GM19193 (cell line): ENCODE results near the gene C17orf113.

Experiments
- POLR2A ChIP-seq: IDR thresholded peaks from 4 replicates; pipeline ENCODE4 v1.6.1; 2011; ENCODE audit not compliant: insufficient read depth, insufficient read length; ENCODE audit errors: extremely low read depth

Gene C17orf113

DNA sequence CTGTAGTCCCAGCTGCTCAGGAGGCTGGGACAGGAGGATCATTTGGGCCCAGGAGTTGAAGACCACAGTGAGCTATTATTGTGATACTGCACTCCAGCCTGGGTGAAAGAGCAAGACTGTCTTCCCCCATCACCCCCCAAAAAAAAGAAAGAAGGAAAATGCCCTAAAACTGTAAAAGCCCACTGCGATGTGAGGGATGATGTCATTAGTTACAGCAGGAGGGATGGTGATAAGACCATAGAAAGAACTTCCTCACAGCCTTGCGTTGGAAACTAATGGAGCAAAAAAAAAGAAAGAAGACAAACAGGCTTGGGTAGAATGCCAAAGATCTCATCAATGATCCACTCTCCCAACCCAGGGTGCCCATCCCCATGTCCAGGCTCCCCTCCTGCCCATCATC lies 29.1 kb upstream of the C17orf113 start:
- no peak for TF ChIP-seq POLR2A

DNA sequence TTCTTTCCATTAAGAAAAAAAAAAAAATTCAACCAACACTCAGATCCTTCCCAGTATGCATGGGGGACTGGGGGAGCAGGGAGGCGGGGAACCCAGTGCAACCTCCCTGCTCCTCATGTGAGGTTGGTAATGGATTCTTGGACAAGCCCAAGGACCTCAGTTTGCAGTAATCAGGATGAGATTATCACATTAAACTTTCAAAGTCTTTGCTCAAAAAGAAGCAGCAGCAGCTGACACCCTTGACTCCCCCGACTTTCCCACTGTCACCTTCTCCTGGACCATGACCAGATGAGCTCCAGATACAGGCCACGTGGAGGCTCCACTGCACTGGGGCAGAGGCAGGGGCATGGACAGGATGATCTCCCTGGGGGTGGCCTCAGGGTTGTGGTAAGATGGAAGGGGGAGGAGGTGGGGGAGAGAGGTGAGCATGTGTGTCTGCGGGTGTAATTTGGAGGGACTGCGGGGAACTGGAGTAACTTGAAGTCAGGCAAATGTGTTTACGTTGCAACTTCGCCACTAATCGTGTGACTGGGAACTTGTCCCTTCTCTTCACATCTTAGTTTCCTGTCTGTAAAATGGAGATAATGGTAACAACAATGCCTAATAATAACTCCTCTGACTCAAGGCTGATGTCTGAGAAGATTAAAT lies 28.1 kb upstream of the C17orf113 start:
- TF ChIP-seq POLR2A = no peak

DNA sequence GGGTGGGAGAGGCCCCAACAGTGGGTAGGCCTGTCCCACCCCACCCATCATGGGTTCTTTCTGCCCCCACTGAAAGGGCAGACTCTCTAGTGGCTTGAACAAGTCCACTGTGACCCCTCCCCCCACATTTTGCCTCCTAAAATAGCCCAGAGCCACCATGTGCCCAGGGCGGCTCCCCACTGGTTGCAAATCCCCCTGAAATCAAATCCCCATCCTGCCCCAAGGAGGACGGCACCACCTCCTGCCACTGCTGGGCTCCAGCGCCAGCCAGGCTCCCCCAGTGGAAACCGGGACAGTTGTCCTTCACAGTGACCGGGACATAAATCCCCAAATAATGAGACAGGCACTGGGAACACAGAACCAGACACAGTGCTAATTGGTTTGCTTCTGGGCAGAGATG lies 27.4 kb upstream of the C17orf113 start:
- TF ChIP-seq POLR2A = no peak

DNA sequence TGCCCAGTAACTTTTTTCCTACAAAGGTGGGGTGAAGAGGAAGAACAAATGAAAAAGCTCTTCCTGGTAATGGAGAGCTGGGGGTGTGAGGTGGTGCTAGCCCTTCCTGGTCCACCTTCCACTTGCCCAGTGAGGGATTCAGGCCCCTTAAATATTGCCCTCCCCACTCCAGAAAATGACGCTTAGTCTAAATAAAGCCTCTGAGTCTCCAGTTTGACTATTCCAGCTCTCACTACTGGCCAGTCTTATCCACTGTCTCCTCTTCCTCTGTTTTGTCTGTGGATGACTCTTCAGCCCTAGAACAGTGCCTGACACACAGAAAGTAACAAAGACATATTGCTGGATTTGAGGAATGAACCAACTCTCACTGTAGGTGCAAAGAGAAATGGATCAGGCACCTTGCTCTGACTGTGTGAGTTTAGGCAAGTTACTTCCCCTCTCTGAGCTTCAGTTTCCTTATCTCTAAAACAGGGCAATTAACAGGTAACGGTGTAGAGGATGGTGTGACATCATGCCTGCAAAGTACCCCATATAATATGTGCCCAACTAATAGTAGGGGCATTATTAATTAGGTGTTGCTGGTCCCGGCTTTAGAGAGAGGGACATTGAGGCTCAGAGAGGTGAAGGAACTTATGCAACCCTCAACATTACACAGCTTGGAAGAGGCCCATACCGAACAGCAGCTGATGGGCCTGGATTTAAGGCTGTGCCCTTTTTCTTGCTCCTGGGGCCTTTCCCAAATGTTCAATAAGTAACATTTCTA lies 26.6 kb upstream of the C17orf113 start:
- no peak for TF ChIP-seq POLR2A

DNA sequence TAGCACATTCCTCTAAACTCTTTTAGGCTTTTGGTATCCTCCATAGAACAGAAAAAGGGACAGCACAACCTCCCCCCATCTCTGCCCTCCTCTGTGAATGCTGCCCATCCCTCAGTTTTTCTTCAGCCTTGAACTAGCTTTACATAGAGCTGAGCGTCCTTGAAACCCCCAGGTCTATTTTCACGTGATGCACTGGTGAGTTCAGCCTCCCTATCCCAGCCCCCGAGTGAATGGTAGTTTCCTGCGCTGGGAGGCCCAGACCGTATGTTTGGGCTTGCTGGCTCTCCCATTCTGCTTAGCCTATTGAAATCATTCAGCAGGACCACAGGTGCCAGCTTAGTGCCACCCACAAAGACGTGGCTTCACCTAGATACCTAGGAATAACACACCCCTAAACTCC lies 25.4 kb upstream of the C17orf113 start:
- TF ChIP-seq POLR2A = no peak

DNA sequence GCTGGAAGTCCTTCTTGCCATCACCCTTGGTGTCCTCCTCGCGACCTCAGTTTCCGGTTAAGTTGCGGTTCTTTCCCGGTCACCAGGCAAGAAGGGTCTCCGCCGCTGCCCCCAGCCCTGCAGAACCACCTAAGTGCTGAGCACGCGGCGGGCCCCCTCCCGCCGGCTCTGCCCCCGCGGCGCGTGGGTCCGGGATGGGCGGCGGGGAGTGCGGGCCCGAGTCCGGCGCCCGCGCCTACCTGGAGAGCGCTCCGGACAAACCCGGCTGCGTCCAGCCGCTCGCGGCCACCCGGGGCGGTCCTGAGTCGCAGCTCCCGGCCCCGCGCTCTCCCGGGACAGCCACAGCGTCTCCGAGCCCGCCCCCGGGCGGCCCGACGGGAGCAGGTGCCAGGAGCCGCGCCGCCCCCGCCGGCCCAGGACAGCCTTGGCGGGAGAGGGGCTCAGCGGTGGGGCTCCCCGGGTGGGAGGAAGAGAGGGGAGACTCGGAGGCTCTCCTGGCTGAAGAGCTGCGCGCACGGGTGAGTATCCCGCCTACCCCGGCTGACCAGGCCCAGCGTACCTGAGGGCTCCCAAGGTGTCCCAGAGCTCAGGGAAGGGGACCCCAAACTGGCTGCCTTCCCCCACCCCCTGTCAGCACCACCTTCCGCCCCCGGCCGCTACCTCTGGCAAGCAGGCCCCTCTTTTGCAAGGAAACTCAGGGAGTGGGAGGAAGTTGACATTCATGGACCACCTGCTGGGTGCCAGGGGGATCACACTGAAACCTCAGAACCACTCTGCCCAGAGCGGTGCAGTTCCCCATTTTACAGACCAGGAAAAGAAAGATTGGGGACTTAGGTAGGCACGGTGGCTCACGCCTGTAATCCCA lies 22.2 kb upstream of the C17orf113 start:
- TF ChIP-seq POLR2A = no peak

DNA sequence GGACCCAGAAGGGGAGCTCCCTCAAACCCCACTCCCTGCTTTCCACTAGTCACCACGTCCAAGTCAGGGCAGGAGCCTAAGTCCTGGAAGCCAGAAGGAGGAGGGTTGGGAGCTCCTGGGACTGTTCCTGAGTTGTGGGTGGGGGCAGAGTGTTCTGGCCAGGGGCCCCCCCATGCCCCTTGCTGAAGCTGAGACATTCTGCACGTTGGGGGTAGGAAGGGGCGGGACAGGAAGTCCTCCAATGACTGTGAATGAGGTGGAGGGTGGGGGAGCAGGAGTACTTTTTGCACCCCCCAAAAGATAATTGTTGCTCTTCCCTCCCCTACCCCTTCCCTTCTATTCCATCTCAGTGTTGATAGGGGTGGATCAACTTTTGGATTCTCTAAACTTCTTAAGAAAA lies 21.4 kb upstream of the C17orf113 start:
- no peak for TF ChIP-seq POLR2A

DNA sequence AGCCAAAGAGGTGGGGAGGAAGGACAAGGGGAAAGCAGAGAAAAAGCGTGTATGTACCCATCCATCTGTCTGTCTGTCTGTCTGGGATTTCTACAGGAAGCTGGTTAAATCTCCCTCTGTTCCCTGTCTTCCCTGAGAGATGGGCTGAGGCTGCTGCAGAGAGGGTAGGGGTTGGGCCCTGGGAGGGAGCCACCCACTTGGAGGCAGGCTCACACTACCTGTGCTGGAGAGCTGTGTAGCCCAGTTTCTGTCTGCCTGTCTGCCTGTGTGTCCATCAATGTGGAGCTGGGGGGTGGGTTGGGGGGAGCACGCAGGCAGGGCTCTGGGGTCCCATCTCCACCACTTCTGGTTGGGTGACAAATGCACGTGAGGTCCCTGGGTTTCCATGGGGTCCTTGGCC lies 18.6 kb upstream of the C17orf113 start:
- no peak for TF ChIP-seq POLR2A

DNA sequence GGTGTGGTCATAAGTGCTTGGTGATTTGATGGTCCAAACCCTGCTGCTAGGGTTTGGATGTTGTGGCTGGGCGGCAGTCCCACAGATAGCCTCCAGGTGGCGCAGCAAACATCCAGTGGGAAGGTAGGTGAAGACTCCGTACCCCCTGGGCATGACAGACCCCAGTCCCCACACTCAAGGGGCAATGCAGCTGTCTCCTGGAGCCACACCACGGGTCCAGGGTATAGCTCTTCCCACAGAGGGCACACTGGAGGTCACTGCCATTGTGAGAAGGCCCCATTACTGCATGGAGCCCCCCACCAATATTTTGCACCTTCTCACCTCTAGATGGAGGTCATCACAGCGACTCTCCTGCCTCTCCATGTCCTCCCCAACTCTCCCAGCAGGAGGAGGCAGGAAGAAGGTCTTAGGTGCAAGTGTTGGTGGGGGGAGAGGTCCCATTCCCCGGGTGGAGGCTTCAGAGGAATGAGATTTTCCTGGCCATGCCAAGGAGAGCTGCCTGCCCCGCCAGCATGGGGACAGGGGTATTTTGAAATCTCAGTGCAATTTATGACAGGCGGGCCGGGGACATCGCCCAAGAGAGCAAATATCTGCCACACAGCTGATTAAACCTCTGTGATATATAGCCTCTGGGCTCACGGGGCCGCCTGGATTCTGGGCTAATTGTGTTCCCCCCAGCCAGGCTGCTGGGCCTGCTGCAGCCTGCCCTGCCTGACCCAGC lies 17.1 kb upstream of the C17orf113 start:
- TF ChIP-seq POLR2A = no peak

DNA sequence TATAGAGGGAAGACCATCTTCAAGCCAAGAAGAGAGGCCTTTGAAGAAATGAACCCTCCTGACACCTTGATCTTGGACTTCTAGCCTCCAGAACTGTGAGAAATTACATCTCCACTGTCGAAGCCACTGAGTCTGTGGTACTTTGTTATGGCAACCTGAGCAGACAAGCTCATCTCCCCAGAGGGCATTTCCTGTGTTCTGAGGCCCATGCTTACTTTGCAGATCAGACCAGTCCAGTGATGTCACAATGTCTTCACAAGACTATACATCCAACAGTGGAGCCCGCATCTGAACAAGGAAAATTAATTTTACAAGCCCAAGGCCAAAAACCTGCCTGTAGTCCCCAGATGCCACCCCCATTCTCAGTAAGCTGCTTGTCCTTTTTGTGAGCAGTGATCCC lies 14.8 kb upstream of the C17orf113 start:
- TF ChIP-seq POLR2A = no peak

DNA sequence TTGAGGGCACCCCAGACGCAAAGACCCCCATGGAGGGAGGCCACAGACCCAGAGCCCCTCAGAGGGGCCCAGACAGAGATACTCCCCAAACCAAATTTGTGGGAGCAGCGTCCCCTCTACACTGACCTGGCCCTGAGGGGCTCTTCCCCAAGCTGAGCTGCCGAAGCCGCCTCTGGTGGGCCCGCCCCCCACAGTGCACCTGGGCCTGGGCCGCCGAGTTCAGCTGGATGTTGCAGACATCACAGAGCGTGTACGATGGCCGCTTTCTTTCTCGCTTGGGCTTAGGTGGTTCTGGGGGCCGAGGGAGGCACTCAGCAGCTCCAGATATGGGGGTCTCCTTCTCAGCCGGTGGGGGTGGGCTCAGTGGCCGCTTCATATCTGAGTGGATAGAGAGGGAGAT lies 12.3 kb upstream of the C17orf113 start:
- TF ChIP-seq POLR2A = no peak

DNA sequence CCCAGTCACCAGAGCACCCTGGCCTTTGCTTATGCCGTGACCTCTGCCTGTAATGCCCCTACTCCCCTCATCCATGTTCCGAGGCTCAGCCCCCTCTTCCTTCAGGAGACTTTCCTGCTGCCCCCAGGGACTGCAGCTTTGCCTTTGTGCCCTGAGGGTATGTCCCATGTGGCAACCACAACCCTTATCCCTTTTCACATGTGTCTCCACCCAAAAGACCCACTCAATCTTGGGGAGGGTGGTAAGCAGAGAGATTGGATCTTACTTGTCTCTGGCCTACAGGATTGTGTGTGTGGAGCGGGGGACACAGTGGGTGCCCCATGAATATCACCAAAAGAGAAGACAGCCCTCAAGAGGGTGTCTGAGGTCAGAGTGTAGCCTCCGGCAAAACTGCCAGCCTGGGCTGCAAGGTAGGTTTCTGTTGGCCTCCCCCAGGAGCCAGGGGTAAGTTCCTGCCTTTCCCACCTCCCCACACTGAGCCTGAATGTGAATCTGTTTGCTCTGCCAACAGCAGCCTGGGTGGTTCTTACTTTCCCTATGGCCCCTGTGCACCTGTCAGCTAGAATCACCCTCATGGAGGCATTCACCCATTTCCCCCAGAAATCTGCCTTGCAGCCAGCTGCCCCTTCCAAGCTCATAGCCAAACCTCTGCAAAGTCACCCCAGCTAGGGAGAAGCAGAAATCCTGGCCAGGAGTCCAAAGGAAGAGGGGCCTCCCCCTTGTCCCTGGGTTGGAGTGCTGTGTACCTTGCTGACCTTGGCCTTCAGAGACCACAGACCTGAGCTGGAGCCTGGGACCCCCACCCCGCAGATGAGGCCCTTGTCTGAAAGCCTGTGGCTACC lies 11.5 kb upstream of the C17orf113 start:
- TF ChIP-seq POLR2A = no peak

DNA sequence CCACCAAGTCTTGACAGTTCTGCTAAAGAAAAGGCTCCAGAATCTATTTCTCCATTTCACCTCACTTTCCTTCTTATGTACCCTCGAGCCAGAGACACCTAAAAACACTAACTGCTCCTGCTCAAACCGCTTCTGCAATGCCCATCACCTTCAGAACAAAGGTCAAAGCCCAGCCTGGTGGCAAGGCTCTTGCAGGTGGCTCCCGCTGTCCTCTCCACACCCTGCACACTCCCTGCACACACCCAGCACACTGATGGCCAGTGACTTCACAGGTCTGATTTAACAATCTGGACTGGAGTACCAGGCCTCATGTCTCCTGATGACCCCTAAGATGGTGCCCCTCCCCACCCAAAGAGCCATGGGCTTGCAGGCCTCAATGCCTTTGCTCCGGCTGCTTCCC lies 9.8 kb upstream of the C17orf113 start:
- no peak for TF ChIP-seq POLR2A

DNA sequence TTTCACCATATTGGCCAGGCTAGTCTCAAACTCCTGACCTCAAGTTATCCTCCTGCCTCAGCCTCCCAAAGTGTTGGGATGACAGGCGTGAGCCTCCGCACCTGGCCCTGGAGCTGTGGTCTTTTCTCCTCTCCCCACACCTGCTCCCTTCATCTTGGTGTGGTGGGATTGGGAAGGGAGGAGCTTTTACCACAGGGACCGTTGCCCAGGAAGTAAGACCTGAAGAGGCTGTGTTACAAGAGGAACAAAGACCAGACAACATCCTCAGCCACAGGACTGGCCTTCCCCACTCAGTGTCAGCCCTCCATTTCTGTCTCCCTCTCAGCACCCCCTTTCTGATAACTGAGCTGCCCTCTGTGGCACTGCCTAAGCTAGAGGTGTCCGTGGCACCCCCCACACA lies 9.4 kb upstream of the C17orf113 start:
- TF ChIP-seq POLR2A = no peak

DNA sequence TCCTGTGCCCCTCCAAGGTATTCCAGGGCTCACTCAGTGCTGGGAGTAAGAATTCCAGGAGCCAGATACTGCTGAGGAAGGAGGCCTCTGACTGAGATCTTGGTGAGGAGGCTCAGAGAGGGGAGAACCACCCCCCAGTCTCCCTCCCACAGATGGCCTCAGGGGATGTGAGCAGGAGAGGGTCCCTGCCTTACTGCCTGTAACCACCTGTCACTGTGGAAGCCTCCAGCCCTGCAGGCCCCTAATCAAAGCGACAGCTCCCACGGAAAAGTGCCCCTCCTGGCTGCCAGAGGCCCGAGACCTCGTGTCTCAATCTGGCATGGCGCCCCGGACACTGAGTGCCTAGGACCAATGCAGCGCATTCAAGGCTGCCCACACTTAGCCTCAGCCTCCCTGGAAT lies 7.7 kb upstream of the C17orf113 start:
- no peak for TF ChIP-seq POLR2A

DNA sequence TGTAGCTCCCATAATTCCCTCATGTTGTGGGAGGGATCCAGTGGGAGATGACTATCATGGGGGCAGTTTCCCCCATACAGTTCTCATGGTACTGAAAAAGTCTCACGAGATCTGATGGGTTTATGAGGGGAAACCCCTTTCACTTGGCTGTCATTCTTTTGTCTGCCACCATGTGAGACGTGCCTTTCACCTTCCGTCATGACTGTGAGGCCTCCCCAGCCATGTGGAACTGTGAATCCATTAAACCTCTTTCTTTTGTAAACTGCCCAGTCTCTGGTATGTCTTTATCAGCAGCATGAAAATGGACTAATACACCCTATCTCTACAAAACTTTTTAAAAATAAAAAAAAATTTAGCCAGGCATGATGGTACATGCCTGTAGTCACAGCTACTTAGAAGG lies 6.2 kb upstream of the C17orf113 start:
- no peak for TF ChIP-seq POLR2A
